K562 (cell line): Measurements from ENCODE around the gene MVP. TPM values are rescaled to one million over a fixed set of nuclear protein-coding genes. Genes with fewer than 3 reads are reported as not detected.

ENCODE experiments used
- ARNT ChIP-seq, 2 experiments: fragments of 450-650 bp; IDR thresholded peaks; 2 replicates each; pipeline ENCODE4 v1.6.1; 2016; ENCODE audit warnings: mild to moderate bottlenecking in 1 of 2
- BRD9 ChIP-seq: fragments of 450-650 bp; IDR thresholded peaks from 2 replicates; pipeline ENCODE4 v1.6.1; 2018; ENCODE audit warnings: low read depth; ENCODE audit not compliant: partially characterized antibody
- COPS2 ChIP-seq: fragments of 450-650 bp; conservative IDR thresholded peaks from 2 replicates; pipeline ENCODE4 v1.6.1; 2016; ENCODE audit warnings: mild to moderate bottlenecking, moderate library complexity
- DMBX1 ChIP-seq: fragments of 250-450 bp; sonication (Bioruptor Pico); IDR thresholded peaks from 2 replicates; pipeline ENCODE4 v1.8.0; 2022; ENCODE audit warnings: inconsistent platforms, mild to moderate bottlenecking, moderate library complexity, borderline replicate concordance
- HLTF ChIP-seq: fragments of 450-650 bp; IDR thresholded peaks from 2 replicates; pipeline ENCODE4 v1.6.1; 2016
- LCOR ChIP-seq: sonication (generic); formaldehyde crosslinking; IDR thresholded peaks from 2 replicates; pipeline ENCODE4 v1.8.0; 2022; ENCODE audit warnings: mild to moderate bottlenecking, missing genetic modification reagents
- MCM5 ChIP-seq: fragments of 450-650 bp; IDR thresholded peaks from 2 replicates; pipeline ENCODE4 v1.6.1; 2016; ENCODE audit warnings: low read depth
- MECOM ChIP-seq: fragments of 250-450 bp; sonication (Bioruptor Pico); IDR thresholded peaks from 2 replicates; pipeline ENCODE4 v1.8.0; 2022; ENCODE audit warnings: inconsistent platforms
- MYNN ChIP-seq, 2 experiments: sonication (generic); formaldehyde crosslinking in 1 of 2; IDR thresholded peaks; 2 replicates each; pipeline versions ENCODE4 v1.5.0 to v1.6.1; 2016 to 2020; ENCODE audit warnings: antibody characterized with exemption in 1 of 2, missing genetic modification reagents in 1 of 2
- NCOA2 ChIP-seq, 2 experiments: fragments of 450-650 bp; IDR thresholded peaks; 2 replicates each; pipeline ENCODE4 v1.6.1; 2018; ENCODE audit warnings: mild to moderate bottlenecking in 2 of 2, moderate library complexity in 1 of 2; ENCODE audit not compliant: partially characterized antibody in 2 of 2
- NR4A1 ChIP-seq, 2 experiments: fragments of 250-450 bp in 1 of 2; fragments of 450-650 bp in 1 of 2; sonication (Bioruptor Pico) in 1 of 2; IDR thresholded peaks; 2 replicates each; pipeline versions ENCODE4 v1.4.0 to v1.6.1; 2016 to 2020; ENCODE audit warnings: mild to moderate bottlenecking in 2 of 2, missing compliant biosample characterization in 1 of 2, missing genetic modification characterization in 1 of 2, moderate library complexity in 1 of 2
- PCBP1 ChIP-seq: fragments of 200-400 bp; formaldehyde crosslinking; IDR thresholded peaks from 2 replicates; pipeline ENCODE4 v1.6.1; 2018; ENCODE audit warnings: mild to moderate bottlenecking, low read depth, low read length; ENCODE audit not compliant: poor library complexity, severe bottlenecking
- PHF20 ChIP-seq: fragments of 450-650 bp; IDR thresholded peaks from 2 replicates; pipeline ENCODE4 v1.6.1; 2018; ENCODE audit not compliant: partially characterized antibody
- PTBP1 ChIP-seq: fragments of 200-400 bp; formaldehyde crosslinking; IDR thresholded peaks from 2 replicates; pipeline ENCODE4 v1.6.1; 2017; ENCODE audit warnings: low read depth, low read length
- RNF2 ChIP-seq: sonication (generic); IDR thresholded peaks from 2 replicates; pipeline ENCODE4 v1.6.1; 2016
- ZC3H4 ChIP-seq: sonication (generic); formaldehyde crosslinking; IDR thresholded peaks from 2 replicates; pipeline ENCODE4 v1.9.0; 2021; ENCODE audit warnings: missing genetic modification reagents, borderline replicate concordance
- ZNF197 ChIP-seq: fragments of 200-800 bp; sonication (Bioruptor generic); IDR thresholded peaks from 2 replicates; pipeline ENCODE4 v1.6.1; 2016; ENCODE audit warnings: low read depth, missing genetic modification characterization, missing compliant biosample characterization
- ZNF57 ChIP-seq: fragments of 450-650 bp; formaldehyde crosslinking; IDR thresholded peaks from 2 replicates; pipeline ENCODE4 v1.4.0; 2020; ENCODE audit warnings: mild to moderate bottlenecking, moderate library complexity
- ZSCAN32 ChIP-seq: fragments of 450-650 bp; formaldehyde crosslinking; IDR thresholded peaks from 2 replicates; pipeline ENCODE4 v1.4.0; 2020; ENCODE audit warnings: mild to moderate bottlenecking, moderate library complexity
- polyA plus RNA-seq, 8 experiments: library from polyadenylated mRNA; depleted of rRNA in 4 of 8; stranded (reverse) in 5 of 8; unstranded in 3 of 8; fragments of >200 nt; fragmentation: Nextera tagmentation in 2 of 8; fragmentation: Illumina TruSeq in 1 of 8; extraction: Ambion mirVana in 2 of 8; extraction: Trizol in 1 of 8; gene quantifications; 2 replicates each; pipeline versions ENCODE4 v1.2.1 to v1.2.3, GENCODE V29; 2011 to 2014; ENCODE audit warnings: inconsistent platforms in 1 of 8, missing spikeins in 1 of 8
- total RNA-seq, 7 experiments: library from RNA; depleted of rRNA in 6 of 7; stranded (reverse); fragments of >200 nt in 6 of 7; fragmentation: Illumina TruSeq in 2 of 7; extraction: Trizol in 2 of 7; gene quantifications; 2 replicates each; pipeline versions ENCODE4 v1.2.1 to v1.2.3, GENCODE V29; 2011 to 2021; ENCODE audit warnings: low replicate concordance in 1 of 7
- TF ChIP-seq, protein P1 (sequence below), 2 experiments: fragments of 450-650 bp in 1 of 2; IDR thresholded peaks; 2 replicates each; pipeline ENCODE4 v1.6.1; 2011 to 2017; ENCODE audit warnings: low read depth in 2 of 2, antibody characterized with exemption in 1 of 2, borderline replicate concordance in 1 of 2, low read length in 1 of 2, mild to moderate bottlenecking in 1 of 2, mixed read lengths in 1 of 2; ENCODE audit not compliant: control insufficient read depth in 1 of 2
- TF ChIP-seq, protein P2 (sequence below): fragments of 250-450 bp; sonication (Bioruptor Pico); IDR thresholded peaks from 2 replicates; pipeline ENCODE4 v1.8.0; 2021; ENCODE audit warnings: borderline replicate concordance, mild to moderate bottlenecking, moderate library complexity; ENCODE audit not compliant: poor library complexity, severe bottlenecking
- TF ChIP-seq, protein P3 (sequence below): fragments of 450-650 bp; formaldehyde crosslinking; IDR thresholded peaks from 2 replicates; pipeline ENCODE4 v1.4.0; 2020; ENCODE audit warnings: mild to moderate bottlenecking, moderate library complexity

Gene MVP
- total and polyA plus RNA-seq, 9 of the 15 experiments (the other 6 are each of a cell fraction or from before 2014, with no cell fraction given): 0.39 to 1.9 (median 0.76) TPM; not detected in 2

DNA sequence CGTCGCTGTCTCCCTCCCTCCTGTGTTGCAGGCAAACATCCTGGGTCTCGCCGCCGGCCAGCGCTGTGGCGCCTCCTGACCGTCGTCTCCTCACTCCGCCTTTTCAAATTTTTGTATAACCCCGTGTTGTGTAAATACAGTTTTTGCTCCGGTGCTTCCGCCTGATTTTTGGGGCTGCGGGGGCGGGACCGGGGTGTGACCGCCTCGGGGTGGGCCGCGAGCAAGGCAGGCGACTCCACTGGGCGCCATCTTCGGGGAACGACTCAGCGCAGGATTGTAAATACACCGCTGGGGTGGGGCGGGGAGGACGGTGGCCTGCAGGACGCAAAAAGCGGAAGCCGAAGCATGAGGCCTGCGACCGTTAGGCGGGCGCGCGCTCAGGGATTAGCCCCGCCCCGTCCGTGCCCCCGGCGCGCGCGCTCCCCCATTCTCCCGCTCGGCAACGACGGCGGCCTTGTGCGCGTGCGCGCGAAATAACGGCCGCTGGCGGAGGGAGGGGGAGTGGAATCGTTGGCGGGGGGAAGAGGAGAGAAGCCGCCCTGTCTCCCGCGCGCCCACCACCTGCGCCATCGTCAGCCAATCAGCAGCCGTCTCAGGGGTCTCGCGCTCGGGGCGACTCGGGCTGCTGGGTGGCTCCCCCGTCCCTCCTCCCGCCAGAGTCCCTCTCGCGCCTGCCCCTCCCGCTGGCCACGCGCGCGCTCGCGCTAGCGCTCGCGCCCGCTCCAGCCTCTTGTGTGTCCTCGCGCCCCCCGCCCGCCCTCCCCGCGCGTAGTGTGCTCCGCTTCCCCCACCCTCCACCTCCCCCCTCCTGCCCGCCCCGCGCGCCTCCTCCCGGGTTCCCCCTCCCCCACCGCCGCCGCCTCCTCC, 14.8 kb upstream of the MVP start (continued):
- TF ChIP-seq COPS2 (no peak), ZC3H4 (CRISPR knock-in tag) (peak; percentile 12; the same call in 1 of the 2 replicates), ZNF197 (CRISPR knock-in tag) (peak; percentile 94), NCOA2 (IDR thresholded peaks at IDR 0.05; ENCODE audit: partially characterized antibody in 2 of 2) (no peak), ARNT (IDR thresholded peaks at IDR 0.05) (0 out of 4 replicates have a peak, but pooled peaks of 1 of the 2 experiments have one; percentile 45), ZSCAN32 (CRISPR knock-in tag) (peak; percentile 41; the same call in 1 of the 2 replicates), PCBP1 (peak; percentile 80), ZNF57 (peak; percentile 51; the same call in 1 of the 2 replicates), DMBX1 (peak; percentile 83), BRD9 (no peak), NR4A1 (CRISPR knock-in tag; IDR thresholded peaks at IDR 0.05) (no peak; the same call in 1 of the 2 replicates), NR4A1 (tag; IDR thresholded peaks at IDR 0.05) (peak; percentile 91), PTBP1 (0 out of 2 replicates have a peak, but pooled peaks have one; percentile 53), MECOM (CRISPR knock-in tag) (no peak), LCOR (peak; percentile 85), PHF20 (no peak), HLTF (no peak; the same call in 1 of the 2 replicates), MYNN (IDR thresholded peaks at IDR 0.05) (peak; percentile 92), MYNN (CRISPR knock-in tag; IDR thresholded peaks at IDR 0.05) (no peak), RNF2 (peak; percentile 88), MCM5 (no peak)
- TF ChIP-seq, protein P1, sequence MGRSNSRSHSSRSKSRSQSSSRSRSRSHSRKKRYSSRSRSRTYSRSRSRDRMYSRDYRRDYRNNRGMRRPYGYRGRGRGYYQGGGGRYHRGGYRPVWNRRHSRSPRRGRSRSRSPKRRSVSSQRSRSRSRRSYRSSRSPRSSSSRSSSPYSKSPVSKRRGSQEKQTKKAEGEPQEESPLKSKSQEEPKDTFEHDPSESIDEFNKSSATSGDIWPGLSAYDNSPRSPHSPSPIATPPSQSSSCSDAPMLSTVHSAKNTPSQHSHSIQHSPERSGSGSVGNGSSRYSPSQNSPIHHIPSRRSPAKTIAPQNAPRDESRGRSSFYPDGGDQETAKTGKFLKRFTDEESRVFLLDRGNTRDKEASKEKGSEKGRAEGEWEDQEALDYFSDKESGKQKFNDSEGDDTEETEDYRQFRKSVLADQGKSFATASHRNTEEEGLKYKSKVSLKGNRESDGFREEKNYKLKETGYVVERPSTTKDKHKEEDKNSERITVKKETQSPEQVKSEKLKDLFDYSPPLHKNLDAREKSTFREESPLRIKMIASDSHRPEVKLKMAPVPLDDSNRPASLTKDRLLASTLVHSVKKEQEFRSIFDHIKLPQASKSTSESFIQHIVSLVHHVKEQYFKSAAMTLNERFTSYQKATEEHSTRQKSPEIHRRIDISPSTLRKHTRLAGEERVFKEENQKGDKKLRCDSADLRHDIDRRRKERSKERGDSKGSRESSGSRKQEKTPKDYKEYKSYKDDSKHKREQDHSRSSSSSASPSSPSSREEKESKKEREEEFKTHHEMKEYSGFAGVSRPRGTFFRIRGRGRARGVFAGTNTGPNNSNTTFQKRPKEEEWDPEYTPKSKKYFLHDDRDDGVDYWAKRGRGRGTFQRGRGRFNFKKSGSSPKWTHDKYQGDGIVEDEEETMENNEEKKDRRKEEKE (IDR thresholded peaks at IDR 0.05; ENCODE audit: borderline replicate concordance in 1 of 2, control insufficient read depth in 1 of 2, low read depth in 2 of 2, low read length in 1 of 2): peak in 1 of 2 experiments; percentile 61; a peak in 1 of 4 replicates
- TF ChIP-seq, protein P2, sequence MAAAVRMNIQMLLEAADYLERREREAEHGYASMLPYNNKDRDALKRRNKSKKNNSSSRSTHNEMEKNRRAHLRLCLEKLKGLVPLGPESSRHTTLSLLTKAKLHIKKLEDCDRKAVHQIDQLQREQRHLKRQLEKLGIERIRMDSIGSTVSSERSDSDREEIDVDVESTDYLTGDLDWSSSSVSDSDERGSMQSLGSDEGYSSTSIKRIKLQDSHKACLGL (CRISPR knock-in tag): no peak
- TF ChIP-seq, protein P3, sequence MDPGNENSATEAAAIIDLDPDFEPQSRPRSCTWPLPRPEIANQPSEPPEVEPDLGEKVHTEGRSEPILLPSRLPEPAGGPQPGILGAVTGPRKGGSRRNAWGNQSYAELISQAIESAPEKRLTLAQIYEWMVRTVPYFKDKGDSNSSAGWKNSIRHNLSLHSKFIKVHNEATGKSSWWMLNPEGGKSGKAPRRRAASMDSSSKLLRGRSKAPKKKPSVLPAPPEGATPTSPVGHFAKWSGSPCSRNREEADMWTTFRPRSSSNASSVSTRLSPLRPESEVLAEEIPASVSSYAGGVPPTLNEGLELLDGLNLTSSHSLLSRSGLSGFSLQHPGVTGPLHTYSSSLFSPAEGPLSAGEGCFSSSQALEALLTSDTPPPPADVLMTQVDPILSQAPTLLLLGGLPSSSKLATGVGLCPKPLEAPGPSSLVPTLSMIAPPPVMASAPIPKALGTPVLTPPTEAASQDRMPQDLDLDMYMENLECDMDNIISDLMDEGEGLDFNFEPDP (CRISPR knock-in tag): peak; percentile 76; the same call in 1 of the 2 replicates
